GM23338 (cell line): ENCODE data around the gene TAOK2. TPM values are rescaled to one million over a fixed set of nuclear protein-coding genes. Genes with fewer than 3 reads are reported as not detected.

Source experiments
- ATAC-seq: fragments of 200-7000 bp; cut with Tn5 transposase; 3 replicates; pipeline ENCODE4 v1.9.1; 2020
- DNase-seq: peaks from one replicate; pipeline ENCODE4 v3.0.0-alpha.2; 2015; ENCODE audit warnings: low spot score
- H2AFZ ChIP-seq: fragments of 200-600 bp; sonication (generic); 2 replicates; pipeline ENCODE4 v1.8.0; 2016; ENCODE audit warnings: antibody characterized with exemption, mild to moderate bottlenecking, moderate library complexity
- H3F3A ChIP-seq: fragments of 200-600 bp; sonication (generic); replicated peaks from 2 replicates; pipeline ENCODE4 v1.8.0; 2017; ENCODE audit warnings: antibody characterized with exemption, mixed run types, low read depth
- H3K27ac ChIP-seq: fragments of 200-600 bp; sonication (generic); 2 replicates; pipeline ENCODE4 v1.6.1; 2016; ENCODE audit warnings: low read depth
- H3K27me3 ChIP-seq: fragments of 200-600 bp; sonication (generic); 2 replicates; pipeline ENCODE4 v1.8.0; 2016; ENCODE audit warnings: mild to moderate bottlenecking, mixed run types, moderate library complexity; ENCODE audit not compliant: insufficient read depth
- H3K36me3 ChIP-seq: fragments of 200-600 bp; sonication (generic); 2 replicates; pipeline ENCODE4 v1.8.0; 2016; ENCODE audit warnings: mild to moderate bottlenecking; ENCODE audit not compliant: insufficient read depth
- H3K4me1 ChIP-seq: fragments of 200-600 bp; sonication (generic); 2 replicates; pipeline ENCODE4 v1.8.0; 2016; ENCODE audit warnings: mild to moderate bottlenecking, moderate library complexity; ENCODE audit not compliant: insufficient read depth
- H3K4me2 ChIP-seq: fragments of 200-600 bp; sonication (generic); 2 replicates; pipeline ENCODE4 v1.7.1; 2017; ENCODE audit warnings: mixed run types
- H3K4me3 ChIP-seq: fragments of 200-600 bp; sonication (generic); 2 replicates; pipeline ENCODE4 v1.6.1; 2016; ENCODE audit warnings: mixed run types
- H3K79me2 ChIP-seq: fragments of 200-600 bp; sonication (generic); replicated peaks from 2 replicates; pipeline ENCODE4 v1.8.0; 2017; ENCODE audit warnings: mild to moderate bottlenecking; ENCODE audit not compliant: insufficient read depth
- H3K9me2 ChIP-seq: fragments of 200-600 bp; sonication (generic); 2 replicates; pipeline ENCODE4 v1.8.0; 2017; ENCODE audit not compliant: insufficient read depth
- H4K20me1 ChIP-seq: fragments of 200-600 bp; sonication (generic); replicated peaks from 2 replicates; pipeline ENCODE4 v1.8.0; 2017; ENCODE audit warnings: mild to moderate bottlenecking; ENCODE audit not compliant: insufficient read depth
- H3K27ac Mint-ChIP-seq: 2 replicates; pipeline ENCODE4 v1.8.0; 2020; ENCODE audit warnings: inconsistent platforms, mild to moderate bottlenecking, moderate library complexity, mixed read lengths
- H3K27me3 Mint-ChIP-seq: 3 replicates; pipeline ENCODE4 v1.8.0; 2022; ENCODE audit warnings: low read depth, mild to moderate bottlenecking, moderate library complexity, mixed read lengths, inconsistent platforms; ENCODE audit not compliant: insufficient read depth, poor library complexity
- H3K36me3 Mint-ChIP-seq: 3 replicates; pipeline ENCODE4 v1.8.0; 2021; ENCODE audit warnings: low read depth, mild to moderate bottlenecking, inconsistent platforms, moderate library complexity, mixed read lengths
- H3K4me1 Mint-ChIP-seq: 3 replicates; pipeline ENCODE4 v1.8.0; 2020; ENCODE audit warnings: mild to moderate bottlenecking, inconsistent platforms, mixed read lengths
- H3K4me3 Mint-ChIP-seq: 3 replicates; pipeline ENCODE4 v1.8.0; 2021; ENCODE audit warnings: moderate library complexity, mild to moderate bottlenecking, inconsistent platforms, mixed read lengths
- H3K9me3 Mint-ChIP-seq: 3 replicates; pipeline ENCODE4 v1.8.0; 2020; ENCODE audit warnings: moderate library complexity, mild to moderate bottlenecking, inconsistent platforms, mixed read lengths
- CREB1 ChIP-seq: fragments of 250-450 bp; sonication (Bioruptor Pico); IDR thresholded peaks from 2 replicates; pipeline ENCODE4 v1.5.0; 2020; ENCODE audit warnings: low read depth, mild to moderate bottlenecking, moderate library complexity
- CTCF ChIP-seq, 2 experiments: fragments of 200-600 bp in 1 of 2; sonication (generic) in 1 of 2; conservative IDR thresholded peaks; 2 replicates each; pipeline versions ENCODE4 v1.5.1 to v1.6.1; 2016 to 2017; ENCODE audit warnings: antibody characterized with exemption in 2 of 2, low read depth in 2 of 2, mild to moderate bottlenecking in 2 of 2, moderate library complexity in 1 of 2
- ETS1 ChIP-seq: IDR thresholded peaks from 2 replicates; pipeline ENCODE4 v1.6.1; 2016; ENCODE audit warnings: antibody characterized with exemption
- EZH2phosphoT487 ChIP-seq: fragments of 200-600 bp; sonication (generic); IDR thresholded peaks from one replicate; pipeline ENCODE4 v1.8.1; 2018; ENCODE audit warnings: antibody characterized with exemption; ENCODE audit not compliant: unreplicated experiment
- JUNB ChIP-seq: IDR thresholded peaks from one replicate; pipeline ENCODE4 v1.6.1; 2016; ENCODE audit warnings: antibody characterized with exemption; ENCODE audit not compliant: unreplicated experiment
- POLR2AphosphoS5 ChIP-seq: IDR thresholded peaks from 2 replicates; pipeline ENCODE4 v1.6.1; 2016; ENCODE audit warnings: antibody characterized with exemption, low read depth
- REST ChIP-seq: IDR thresholded peaks from one replicate; pipeline ENCODE4 v1.6.1; 2018; ENCODE audit warnings: antibody characterized with exemption; ENCODE audit not compliant: unreplicated experiment
- STAT1 ChIP-seq: IDR thresholded peaks from one replicate; pipeline ENCODE4 v1.6.1; 2016; ENCODE audit warnings: antibody characterized with exemption; ENCODE audit not compliant: unreplicated experiment
- ZNF114 ChIP-seq: fragments of 250-450 bp; sonication (Bioruptor Pico); IDR thresholded peaks from 2 replicates; pipeline ENCODE4 v1.5.0; 2020; ENCODE audit warnings: mild to moderate bottlenecking, moderate library complexity
- ZNF331 ChIP-seq: fragments of 250-450 bp; sonication (Bioruptor Pico); IDR thresholded peaks from 2 replicates; pipeline ENCODE4 v1.5.0; 2020; ENCODE audit warnings: low read depth, mild to moderate bottlenecking, moderate library complexity
- ZNF462 ChIP-seq: fragments of 250-450 bp; sonication (Bioruptor Pico); IDR thresholded peaks from 2 replicates; pipeline ENCODE4 v1.5.0; 2020; ENCODE audit warnings: mild to moderate bottlenecking, moderate library complexity
- polyA plus RNA-seq: library from polyadenylated mRNA; unstranded; fragments of >200 nt; fragmentation: Nextera tagmentation; extraction: Ambion mirVana; gene quantifications from 2 replicates; pipeline ENCODE4 v1.2.1, GENCODE V29; 2016
- total RNA-seq: library from RNA; depleted of rRNA; stranded (reverse); fragments of >200 nt; shearing (Covaris generic); gene quantifications from 2 replicates; pipeline ENCODE4 v1.2.3, GENCODE V29; 2014

TAOK2 gene
- total and polyA plus RNA-seq, 2 experiments from 2014 or later, result 8.8 to 45.2 TPM

- DNase-seq (no peak), ATAC-seq (no peak)
- Mint-ChIP-seq H3K27ac (no peak overlapping the region), H3K36me3 (peaks cover 5% of the 10 kb centered on the region; the same call in 2 of the 3 replicates), H3K27me3 (peaks cover 3% of the 10 kb centered on the region), H3K9me3 (no peaks in the 10 kb centered on the region; the same call in 2 of the 3 replicates), H3K4me1 (peaks cover 19% of the 10 kb centered on the region), H3K4me3 (peak overlapping the region; percentile 87)
- TF ChIP-seq ZNF462 (CRISPR knock-in tag), result no peak
- TF ChIP-seq POLR2AphosphoS5, result no peak
- no peak for TF ChIP-seq ZNF114 (CRISPR knock-in tag)
- TF ChIP-seq ZNF331 (CRISPR knock-in tag), result no peak
- no peak for TF ChIP-seq REST
- no peak for TF ChIP-seq CTCF (conservative IDR thresholded peaks at IDR 0.05; ENCODE audit: low read depth in 2 of 2)
- TF ChIP-seq CREB1, result no peak
- no peak for TF ChIP-seq ETS1
- no peak for TF ChIP-seq EZH2phosphoT487
- no peak for TF ChIP-seq STAT1
- no peak for TF ChIP-seq JUNB
- H3K9me2 ChIP-seq, result no peaks in the 10 kb centered on the region
- H3K4me1 ChIP-seq, result peaks cover 14% of the 10 kb centered on the region; the same call in 1 of the 2 replicates
- H3K27ac ChIP-seq, result no peak overlapping the region
- H3K79me2 ChIP-seq, result peaks cover 25% of the 10 kb centered on the region
- H4K20me1 ChIP-seq, result no peaks in the 10 kb centered on the region; the same call in 1 of the 2 replicates
- H3K4me2 ChIP-seq, result peak overlapping the region; percentile 92
- no peaks in the 10 kb centered on the region for H3K36me3 ChIP-seq
- H3K27me3 ChIP-seq, result no peaks in the 10 kb centered on the region
- H3K4me3 ChIP-seq, result peak overlapping the region; percentile 91
- H3F3A ChIP-seq, result peaks cover 5% of the 10 kb centered on the region; the same call in 1 of the 2 replicates
- H2AFZ ChIP-seq, result 0 out of 2 replicates have a peak overlapping the region, but pooled peaks have one; percentile 95
Measured at GRCh38 chr16:29927070-29927905, 46.4 kb upstream of the TAOK2 start.
